Coronary artery (tissue), 2 donors: ENCODE measurements around the gene CTSZ.

Experiments
- DNase-seq: peaks from one replicate; pipeline ENCODE4 v3.0.0-alpha.2; 2017; ENCODE audit warnings: low spot score
- H3K27ac ChIP-seq, 2 donors: fragments of 200-600 bp; sonication (generic); one replicate each; pipeline ENCODE4 v1.5.1; 2016 to 2019
- H3K4me3 ChIP-seq: fragments of 200-600 bp; sonication (generic); 2 replicates; pipeline ENCODE4 v1.5.1; 2016; ENCODE audit warnings: mild to moderate bottlenecking, moderate library complexity
- TF ChIP-seq, protein P1 (sequence below): fragments of 200-600 bp; sonication (generic); IDR thresholded peaks from one replicate; pipeline ENCODE4 v1.5.1; 2019; ENCODE audit warnings: antibody characterized with exemption

CTSZ gene

DNA sequence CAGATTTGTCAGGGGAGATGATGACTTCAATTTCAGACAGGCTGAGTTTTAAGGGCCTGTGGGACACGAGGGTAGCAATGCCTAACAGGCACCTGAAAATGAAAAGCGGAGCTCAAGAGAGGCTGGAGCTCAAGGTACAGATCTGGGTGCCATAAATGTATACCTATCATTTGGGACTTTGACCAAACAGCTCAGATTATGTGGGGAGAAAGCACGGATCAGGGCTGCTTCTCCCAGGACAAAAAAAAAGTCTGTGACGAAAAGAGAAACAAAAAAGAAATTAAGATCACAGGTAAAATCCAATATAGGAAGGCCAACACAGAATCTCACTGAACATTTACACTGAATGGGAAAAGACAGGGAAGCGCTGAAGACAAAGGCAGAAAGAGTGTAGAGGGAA lies 33.6 kb upstream of the CTSZ start:
- TF ChIP-seq, protein P1, sequence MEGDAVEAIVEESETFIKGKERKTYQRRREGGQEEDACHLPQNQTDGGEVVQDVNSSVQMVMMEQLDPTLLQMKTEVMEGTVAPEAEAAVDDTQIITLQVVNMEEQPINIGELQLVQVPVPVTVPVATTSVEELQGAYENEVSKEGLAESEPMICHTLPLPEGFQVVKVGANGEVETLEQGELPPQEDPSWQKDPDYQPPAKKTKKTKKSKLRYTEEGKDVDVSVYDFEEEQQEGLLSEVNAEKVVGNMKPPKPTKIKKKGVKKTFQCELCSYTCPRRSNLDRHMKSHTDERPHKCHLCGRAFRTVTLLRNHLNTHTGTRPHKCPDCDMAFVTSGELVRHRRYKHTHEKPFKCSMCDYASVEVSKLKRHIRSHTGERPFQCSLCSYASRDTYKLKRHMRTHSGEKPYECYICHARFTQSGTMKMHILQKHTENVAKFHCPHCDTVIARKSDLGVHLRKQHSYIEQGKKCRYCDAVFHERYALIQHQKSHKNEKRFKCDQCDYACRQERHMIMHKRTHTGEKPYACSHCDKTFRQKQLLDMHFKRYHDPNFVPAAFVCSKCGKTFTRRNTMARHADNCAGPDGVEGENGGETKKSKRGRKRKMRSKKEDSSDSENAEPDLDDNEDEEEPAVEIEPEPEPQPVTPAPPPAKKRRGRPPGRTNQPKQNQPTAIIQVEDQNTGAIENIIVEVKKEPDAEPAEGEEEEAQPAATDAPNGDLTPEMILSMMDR = no peak
- DNase-seq = no peak
- Histone ChIP-seq H3K4me3 (no peak overlapping the region), H3K27ac (no peak overlapping the region)

DNA sequence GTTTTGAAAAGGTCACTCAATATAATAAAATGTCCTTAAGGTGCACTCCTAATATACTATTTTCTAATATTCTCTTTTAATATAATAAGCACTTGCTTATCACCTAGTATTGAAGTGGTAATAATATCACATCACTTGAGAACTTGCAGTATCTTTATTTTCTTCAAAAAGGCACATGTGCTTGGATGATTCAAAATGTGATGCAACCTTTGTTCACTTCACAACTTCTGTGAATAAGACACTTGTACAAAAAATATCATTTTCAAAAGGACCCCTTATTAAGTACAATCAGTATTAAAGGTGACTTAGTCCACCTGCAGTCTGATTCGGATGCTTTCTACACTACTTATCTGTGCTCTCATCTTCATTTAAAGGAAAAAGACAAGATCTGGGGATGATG lies 32.2 kb upstream of the CTSZ start:
- no peak for DNase-seq
- Histone ChIP-seq H3K4me3 (no peak overlapping the region), H3K27ac (no peak overlapping the region)
- TF ChIP-seq, protein P1 = no peak

DNA sequence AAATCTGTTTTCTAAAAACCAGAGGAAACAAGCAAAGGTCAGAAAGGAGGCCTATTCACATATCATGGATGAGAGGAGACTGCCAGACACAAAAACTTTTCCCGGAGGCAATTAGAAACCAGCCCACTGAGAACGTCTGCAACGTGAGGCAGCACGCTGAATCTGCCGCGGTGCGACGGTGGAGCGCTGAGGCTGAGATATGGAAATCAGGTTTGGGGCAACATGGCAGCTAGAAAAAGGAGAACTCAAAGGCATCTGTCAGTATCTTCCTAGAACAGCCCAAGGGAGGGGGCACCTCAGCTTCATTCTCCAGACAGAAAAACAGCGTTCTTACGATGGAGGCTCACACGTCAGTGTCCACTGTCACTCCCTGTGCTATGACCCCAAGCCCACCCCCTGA lies 30.3 kb upstream of the CTSZ start:
- H3K4me3 ChIP-seq = no peak overlapping the region
- TF ChIP-seq, protein P1 = no peak
- no peak for DNase-seq

DNA sequence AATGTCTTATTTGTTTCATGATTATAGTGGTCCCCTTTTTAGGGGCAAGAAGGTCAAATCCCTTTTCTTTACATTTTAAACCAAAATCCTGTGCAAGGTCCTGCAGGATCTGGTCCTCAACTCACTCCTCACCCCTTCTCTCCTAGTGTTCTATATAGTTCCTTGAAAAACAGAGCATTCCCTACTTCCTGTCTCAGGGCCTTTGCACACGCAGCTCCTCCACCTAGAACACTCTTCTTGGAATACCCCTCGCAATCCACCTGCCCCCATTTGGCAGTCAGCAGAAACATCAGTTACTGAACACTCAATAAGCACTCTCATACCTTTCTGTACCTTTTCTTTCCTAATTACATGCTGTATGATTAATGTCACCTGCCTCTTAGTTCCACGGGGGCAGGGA lies 28.3 kb upstream of the CTSZ start:
- Histone ChIP-seq H3K4me3 (no peak overlapping the region), H3K27ac (no peak overlapping the region)
- DNase-seq = no peak
- TF ChIP-seq, protein P1 = no peak

More for the DNA sequence above, 30.3 kb upstream of the CTSZ start:
- H3K27ac ChIP-seq = no peak overlapping the region

DNA sequence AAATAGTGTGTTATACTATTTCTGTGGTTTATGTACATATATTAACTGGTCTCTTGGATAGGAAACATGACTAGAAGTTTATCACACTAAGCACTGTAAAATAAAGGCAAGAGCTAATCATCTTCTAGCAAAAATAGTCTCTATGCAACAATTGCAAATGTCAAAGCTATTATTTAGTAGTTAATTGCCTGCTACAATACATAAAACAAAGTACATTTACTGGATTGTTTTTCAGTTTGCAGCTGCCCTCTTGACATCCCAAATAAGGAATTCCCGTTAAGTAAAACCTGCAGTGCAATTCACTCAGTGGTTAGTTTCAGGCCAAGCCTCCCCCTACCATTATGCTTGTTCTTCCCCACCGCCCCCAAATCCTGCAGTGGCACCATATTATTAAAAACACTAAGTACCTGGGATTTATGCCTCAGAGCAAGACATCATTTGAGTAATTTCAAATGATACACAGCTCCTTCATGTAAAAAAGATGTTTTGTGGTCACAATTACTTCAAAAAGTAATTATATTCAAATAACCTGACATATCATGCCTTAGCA lies 26.6 kb upstream of the CTSZ start:
- no peak for DNase-seq
- Histone ChIP-seq H3K27ac (no peak overlapping the region), H3K4me3 (no peak overlapping the region)
- TF ChIP-seq, protein P1 = no peak

DNA sequence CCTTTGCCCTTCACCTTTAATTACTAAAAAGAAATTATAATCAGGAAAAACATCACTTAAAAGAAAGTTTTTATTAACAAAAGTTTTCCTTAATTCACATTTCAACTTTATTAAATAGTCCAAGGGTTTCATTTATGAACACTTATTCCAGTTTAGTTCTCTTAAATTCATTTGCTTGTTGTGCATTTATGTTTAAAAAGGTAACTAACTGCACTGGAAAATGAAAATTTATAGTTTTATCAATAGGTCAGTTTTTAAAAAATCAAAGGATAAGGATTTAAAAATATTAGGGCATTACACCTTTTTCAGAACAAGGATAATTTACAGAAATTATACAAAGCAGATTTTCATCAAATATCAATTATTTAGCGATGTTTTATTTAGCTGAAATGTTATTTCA lies 26.0 kb upstream of the CTSZ start:
- TF ChIP-seq, protein P1 = no peak

DNA sequence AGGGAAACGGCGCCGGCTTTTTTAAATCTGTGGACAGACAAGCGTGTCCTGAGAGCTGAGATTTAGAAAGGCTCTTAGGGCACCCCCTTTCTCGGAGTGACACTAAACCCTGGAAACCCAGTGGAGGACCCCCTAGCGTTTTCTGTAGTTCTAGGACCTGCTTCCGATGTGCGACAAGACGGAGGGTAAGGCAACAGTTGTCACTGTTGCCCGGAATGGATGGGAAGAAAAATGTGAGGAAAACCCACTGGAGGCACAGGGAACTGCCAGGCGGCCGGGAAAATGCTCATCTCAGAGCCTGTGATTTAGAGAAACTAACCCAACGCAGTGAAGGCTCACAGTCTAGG lies 25.6 kb upstream of the CTSZ start:
- no peak for DNase-seq
- H3K4me3 ChIP-seq = peak overlapping the region; percentile 90
- H3K27ac ChIP-seq = peak overlapping the region; percentile 76 to 91
- TF ChIP-seq, protein P1 = no peak

More for the DNA sequence above, 26.0 kb upstream of the CTSZ start:
- no peak for DNase-seq
- Histone ChIP-seq H3K27ac (peak overlapping the region in 1 of 2 donors; percentile 76), H3K4me3 (peak overlapping the region; percentile 90)
